Left ventricle myocardium superior (tissue), 1 donor: Measurements from ENCODE around the gene FLOT2. TPM values are rescaled to one million over a fixed set of nuclear protein-coding genes. Genes with fewer than 3 reads are reported as not detected.
"Not testable (repeated sequence)": the region's sequence is repeated elsewhere in the genome, so short reads cannot be mapped to it uniquely, and the experiment has no call there.

Experiments used
- ATAC-seq: fragments of 200-7000 bp; cut with Tn5 transposase; one replicate; pipeline ENCODE4 v1.9.1; 2020; ENCODE audit warnings: mild to moderate bottlenecking, moderate library complexity
- DNase-seq: peaks from one replicate; pipeline ENCODE4 v3.0.0-alpha.2; 2020
- intact Hi-C: fragments of 100-400 bp; cut with micrococcal nuclease; formaldehyde crosslinking; loops from one replicate; pipeline ENCODE4 v1.11.0; 2022
- total RNA-seq: library from RNA; stranded (reverse); fragmentation: NEBNext Ultra II Directional; extraction: Animal tissue kit (Norgen Biotek cat#: 25700); gene quantifications from one replicate; pipeline ENCODE4 v1.2.1, GENCODE V29; 2021
- donor health status: DM: no; HTN: yes; CAD: no; lungs with severe emphysema.

FLOT2 gene
- total RNA-seq, 1 donor from 2014 or later, result 108 TPM

- ATAC-seq (no peak), DNase-seq (no peak)
- intact Hi-C loops, result no loop called here
These were observed 1.8 kb upstream of the FLOT2 start for GRCh38 chr17:28899212-28899815.

DNA sequence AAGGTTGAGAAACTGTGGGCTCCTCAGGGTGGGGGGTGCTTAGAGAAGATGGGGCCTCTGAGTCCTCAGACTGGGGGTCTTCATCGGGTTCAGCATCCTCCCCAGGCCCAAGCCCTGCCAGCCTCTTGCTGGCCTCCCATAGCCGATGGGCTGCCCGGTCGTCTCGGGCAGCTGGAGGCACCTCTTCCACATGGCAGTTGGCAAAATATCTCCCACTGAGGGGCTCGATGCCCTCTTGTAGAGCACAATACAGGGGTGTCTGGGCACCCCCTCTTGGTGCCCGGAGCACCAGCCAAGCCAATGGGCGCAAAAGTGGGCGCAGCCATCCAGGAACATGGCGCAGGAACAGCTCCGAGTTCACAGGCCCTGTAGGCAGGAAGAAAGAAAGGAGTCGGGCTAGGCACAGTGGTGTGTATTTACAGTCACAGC is 1.0 kb upstream of the FLOT2 start:
- intact Hi-C loops, result no loop called here
- ATAC-seq, result no peak

DNA sequence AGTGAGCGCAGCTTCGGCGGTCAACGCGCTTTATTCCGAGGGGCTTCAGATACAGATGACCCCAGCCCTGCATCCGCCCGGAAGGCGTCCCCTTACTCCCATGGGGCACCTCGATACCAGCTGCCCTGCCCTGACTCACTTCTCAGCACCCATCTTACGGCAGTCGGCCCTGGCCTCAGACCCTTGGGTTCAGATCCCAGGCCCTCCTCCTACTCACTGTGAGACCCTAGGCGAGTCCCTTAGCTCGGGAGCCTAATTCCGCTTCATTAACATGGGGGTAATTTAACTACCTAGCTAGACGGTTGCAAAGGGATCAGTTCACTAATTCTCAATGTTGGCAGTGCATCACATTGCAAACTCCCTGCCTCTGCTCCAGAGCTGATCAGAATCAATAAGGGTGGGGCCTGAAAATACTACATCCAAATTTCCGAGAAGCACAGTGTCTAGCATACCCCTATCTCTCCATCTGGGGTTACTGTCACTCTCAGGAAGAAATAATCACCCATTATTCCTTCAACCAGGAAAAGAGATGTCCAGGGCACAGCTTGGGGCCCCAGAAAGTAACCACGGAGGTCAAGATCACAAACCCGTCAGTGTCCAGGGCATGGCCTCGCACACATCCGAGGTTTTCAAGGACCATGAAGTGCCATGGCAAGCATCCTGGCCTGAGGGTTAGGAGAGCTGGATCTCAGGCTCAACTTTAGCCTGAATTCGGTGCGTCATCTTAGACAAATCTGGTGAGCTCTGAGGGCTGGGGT is 415 bp upstream of the FLOT2 start:
- intact Hi-C loops, result no loop called here
- ATAC-seq (peak; percentile 7), DNase-seq (no peak)

More for the DNA sequence above, 1.0 kb upstream of the FLOT2 start:
- no peak for DNase-seq

GRCh38 chr17:28896491-28896883 is 1.0 kb downstream of the FLOT2 start:
- ATAC-seq (no peak), DNase-seq (no peak)
- intact Hi-C loops, result no loop called here

DNA sequence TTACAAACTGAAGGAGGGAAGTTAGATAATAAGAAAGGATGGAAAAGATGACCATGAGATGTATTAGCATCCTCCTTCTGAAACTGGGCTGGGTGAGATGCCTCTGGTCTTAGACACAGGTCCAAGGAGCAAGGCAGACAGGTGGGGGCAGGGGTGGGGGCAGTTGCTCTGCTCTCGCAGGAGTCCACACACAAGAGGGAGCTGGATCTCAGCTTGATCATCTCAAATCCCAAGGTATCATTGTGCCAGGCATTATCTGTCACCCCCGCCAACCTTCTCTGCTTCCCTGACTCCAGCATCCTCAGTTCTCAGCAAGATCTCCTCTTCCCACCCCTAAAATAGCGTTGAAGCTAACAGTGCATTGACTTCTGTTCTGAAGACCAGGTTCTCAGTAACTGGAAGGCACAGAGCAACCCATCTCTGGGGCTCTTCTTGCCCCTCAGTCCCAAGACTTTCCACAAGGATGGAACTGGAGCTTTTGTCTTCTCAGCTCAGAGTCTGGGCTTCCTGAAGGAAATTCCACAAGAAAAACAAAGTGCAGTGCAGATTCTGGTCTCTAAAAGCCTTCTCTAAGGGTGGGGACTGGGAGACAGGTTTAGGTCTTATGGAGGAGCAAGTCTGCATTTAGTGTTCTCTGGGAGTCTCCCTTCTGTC is 1.6 kb downstream of the FLOT2 start:
- no peak for DNase-seq
- intact Hi-C loops, result no loop called here
- ATAC-seq, result no peak

DNA sequence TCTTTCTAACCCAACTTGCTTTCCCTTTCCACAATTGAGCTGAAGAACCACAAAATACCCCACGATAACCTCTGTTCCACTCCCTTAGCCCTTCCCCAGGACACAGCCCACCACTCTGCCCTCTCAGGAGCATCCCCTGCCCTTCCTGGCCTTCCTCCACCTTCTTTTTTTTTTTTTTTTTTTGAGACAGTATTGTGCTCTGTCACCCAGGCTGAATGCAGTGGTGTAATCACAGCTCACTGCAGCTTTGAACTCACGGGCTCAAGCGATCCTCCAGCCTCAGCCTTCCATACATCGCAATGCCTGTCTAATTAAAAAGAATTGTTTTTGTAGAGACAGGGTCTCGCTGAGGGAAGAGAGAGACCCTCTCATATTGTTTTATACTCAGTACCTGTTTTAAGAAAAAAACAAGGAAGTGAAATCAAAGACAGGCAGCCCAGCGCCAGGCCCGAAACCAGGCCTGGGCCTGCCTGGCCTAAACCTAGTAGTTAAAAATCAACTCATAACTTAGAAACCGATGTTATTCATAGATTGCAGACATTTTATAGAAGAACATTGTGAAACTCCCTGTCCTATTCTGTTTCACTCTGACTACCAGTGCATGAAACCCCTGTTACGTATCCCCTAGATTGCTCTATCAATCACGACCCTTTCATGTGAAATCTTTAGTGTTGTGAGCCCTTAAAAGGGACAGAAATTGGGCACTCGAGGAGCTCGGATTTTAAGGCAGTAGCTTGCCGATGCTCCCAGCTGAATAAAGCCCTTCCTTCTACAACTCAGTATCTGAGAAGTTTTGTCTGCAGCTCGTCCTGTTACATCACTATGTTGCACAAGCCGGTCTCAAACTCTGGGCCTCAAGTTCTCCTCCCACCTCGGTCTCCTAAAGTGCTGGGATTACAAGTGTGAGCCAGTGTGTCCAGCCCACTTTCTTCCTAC is 4.0 kb downstream of the FLOT2 start:
- ATAC-seq, intact Hi-C loops, DNase-seq: not testable (repeated sequence)

DNA sequence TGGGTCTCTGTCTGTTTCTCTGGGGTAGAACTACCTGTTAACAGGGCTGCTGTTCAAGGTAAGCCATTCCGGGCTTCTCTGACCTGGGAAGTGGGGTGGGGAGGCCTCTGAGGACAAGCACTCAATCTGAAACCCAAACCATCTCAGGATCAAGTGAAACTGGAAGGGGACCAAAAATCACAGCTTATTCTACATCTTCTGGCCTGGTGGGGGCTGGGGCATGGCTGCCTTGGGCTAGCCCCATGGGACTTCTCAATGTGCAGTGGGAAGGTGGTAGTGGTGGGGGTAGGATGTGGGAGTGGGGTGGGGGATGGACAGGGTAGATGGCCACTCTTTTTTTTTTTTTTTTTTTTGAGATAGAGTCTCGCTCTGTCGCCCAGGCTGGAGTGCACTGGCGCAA is 5.5 kb downstream of the FLOT2 start:
- intact Hi-C loops, result no loop called here

DNA sequence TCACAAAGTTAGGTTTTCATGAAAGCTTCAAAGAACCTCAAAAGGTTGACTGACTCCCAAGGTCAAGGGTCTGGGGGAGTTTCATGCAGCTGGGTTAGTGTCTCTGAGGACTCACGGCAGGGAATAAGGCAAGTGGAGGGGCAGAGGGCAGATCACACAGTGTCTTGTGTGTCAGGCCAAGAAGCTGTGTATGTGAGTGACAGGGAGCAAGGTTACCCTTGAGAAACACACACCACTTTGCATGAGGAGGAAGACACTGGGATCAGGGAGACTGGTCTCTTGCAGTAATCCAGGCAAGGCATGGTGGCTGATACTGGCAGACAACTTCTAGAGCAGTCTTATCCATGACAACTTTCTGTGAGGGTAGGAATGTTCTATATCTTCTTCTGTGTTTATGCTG is 6.3 kb downstream of the FLOT2 start:
- DNase-seq (no peak), ATAC-seq (no peak)
- intact Hi-C loops, result no loop called here

More for the DNA sequence above, 5.5 kb downstream of the FLOT2 start:
- DNase-seq (no peak), ATAC-seq (no peak)

GRCh38 chr17:28889996-28890395 is 7.5 kb downstream of the FLOT2 start:
- intact Hi-C loops, result no loop called here
- ATAC-seq (peak; percentile 12), DNase-seq (no peak)

- intact Hi-C loops, result no loop called here
- DNase-seq (no peak), ATAC-seq (no peak)
These were observed 8.7 kb downstream of the FLOT2 start for GRCh38 chr17:28888832-28889231.

GRCh38 chr17:28887871-28888471 is 9.6 kb downstream of the FLOT2 start:
- DNase-seq (peak; percentile 21), ATAC-seq (no peak)
- intact Hi-C loops, result no loop called here

DNA sequence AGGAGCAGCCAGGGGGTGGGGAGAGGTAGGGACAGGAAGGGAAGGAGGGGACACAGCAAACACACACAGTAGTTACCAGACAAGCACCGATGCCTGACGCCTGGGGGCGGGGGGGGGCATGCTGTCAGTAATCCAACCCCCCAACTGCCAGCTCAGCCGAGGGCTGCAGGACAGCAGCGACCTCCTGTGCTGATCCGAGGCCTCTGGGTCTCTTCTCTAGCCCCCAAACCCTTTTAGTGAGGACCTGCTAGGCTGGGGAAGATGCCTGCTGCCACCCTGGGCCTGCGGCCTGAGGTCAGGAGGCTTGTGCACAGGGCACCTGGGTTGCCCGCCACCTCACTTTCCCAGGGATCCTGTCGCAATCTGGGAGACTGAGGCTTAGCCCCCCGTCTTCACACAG is 11.6 kb downstream of the FLOT2 start:
- DNase-seq, result peak; percentile 11
- no peak for ATAC-seq
- intact Hi-C loops, result no loop called here

DNA sequence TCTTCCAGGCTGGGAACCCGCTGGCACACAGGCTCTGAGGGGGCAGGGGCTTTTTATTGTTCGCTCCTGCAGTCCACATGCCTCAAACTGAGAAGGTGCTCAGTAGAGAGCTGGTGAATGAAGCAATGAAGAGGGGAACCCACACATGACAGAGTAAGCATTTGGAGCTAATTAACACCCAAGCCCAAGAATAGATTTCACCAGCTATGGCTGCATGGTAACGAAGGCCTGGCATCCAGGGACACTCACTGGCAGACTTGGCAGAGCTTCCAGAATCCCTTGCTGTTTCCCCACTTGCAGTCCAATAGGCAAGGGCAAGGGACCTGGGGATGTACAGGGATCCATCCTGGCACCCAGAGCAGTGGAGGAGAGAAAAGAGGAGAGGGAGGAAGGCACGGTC is 12.2 kb downstream of the FLOT2 start:
- intact Hi-C loops, result no loop called here
- ATAC-seq (peak; percentile 62), DNase-seq (peak; percentile 26)

DNA sequence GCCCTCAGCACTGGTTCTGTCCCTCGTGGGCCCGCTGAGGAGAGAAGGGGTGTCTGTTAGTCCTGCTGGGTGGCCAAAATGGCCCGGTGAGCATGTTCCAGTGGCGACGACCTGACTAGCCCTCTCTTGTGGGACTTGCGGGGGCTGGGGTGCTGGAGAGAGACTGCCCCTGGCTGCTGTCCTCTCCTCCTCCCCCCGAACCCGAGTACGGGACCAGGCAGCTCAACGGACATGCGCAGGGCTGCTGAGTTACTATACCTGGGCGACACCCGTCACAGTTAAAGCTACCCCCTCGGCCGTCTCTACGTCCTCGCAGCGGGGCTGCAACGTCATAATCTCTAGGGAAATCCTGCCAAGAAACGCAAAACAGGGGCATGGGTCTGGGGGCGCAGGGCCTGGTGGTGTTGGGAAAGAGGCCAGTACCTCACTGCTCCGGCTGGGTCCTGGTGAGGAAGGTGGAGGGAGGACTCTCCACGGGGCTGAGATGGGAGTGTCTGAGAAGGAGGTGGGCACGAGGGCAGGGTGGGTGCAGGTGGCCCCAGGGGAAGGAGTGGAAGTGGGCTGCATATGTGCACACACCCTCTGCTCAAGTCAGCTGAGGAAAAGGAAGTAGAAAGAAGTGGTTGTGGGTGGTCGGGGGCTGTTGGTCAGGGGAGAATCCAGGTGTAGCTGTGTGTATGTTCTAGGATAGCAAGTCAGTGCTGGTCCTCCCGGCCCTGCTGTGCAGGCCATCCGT is 13.4 kb downstream of the FLOT2 start:
- intact Hi-C loops, result no loop called here
- ATAC-seq, result no peak
- peak; percentile 12 for DNase-seq

DNA sequence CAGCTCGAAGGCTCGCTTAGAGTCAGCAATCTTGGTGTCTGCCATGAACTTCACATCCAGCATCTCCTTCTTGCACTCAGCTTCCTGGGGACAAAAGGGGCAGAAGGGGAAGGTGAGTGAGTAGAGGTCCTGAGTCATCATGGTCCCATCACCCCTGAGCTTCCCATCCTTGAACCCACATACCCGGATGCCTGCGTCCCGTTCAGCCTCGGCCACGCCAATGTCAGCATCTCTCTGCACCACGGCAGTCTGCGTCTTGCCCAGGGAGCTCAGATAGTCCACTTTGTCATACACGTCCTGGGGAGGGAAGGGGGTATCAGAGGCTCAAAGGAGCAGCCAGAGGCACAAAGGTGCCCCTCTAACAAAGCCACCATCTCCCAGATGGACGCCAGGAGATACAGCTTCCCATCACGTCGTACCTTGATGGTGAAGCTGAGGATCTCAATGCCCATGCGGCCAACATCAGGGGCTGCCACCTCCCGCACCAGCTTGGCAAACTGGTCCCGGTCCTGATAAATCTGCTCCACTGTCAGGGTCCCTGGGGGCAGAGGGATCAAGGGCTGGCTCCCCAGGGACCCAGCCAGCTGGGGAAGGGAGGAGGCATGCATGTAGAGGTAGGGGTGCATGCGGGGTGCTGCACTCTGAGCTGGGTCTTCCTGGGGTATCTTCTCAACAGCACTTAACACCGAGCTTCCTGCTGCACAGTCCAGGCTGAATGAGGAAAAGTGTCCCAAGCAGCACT is 15.2 kb downstream of the FLOT2 start:
- intact Hi-C loops, result no loop called here
- DNase-seq, result no peak

GRCh38 chr17:28881533-28882056 is 15.9 kb downstream of the FLOT2 start:
- intact Hi-C loops, result no loop called here
- peak; percentile 26 for DNase-seq
- ATAC-seq, result no peak

More for the DNA sequence above, 15.2 kb downstream of the FLOT2 start:
- ATAC-seq, result no peak

- intact Hi-C loops, result no loop called here
These were observed 17.0 kb downstream of the FLOT2 start for GRCh38 chr17:28880572-28880945.

More at GRCh38 chr17:28880572-28880945, 17.0 kb downstream of the FLOT2 start:
- DNase-seq (peak; percentile 6), ATAC-seq (peak; percentile 21)
